ENCODE data around the gene KCTD16.

KCTD16 gene

DNA sequence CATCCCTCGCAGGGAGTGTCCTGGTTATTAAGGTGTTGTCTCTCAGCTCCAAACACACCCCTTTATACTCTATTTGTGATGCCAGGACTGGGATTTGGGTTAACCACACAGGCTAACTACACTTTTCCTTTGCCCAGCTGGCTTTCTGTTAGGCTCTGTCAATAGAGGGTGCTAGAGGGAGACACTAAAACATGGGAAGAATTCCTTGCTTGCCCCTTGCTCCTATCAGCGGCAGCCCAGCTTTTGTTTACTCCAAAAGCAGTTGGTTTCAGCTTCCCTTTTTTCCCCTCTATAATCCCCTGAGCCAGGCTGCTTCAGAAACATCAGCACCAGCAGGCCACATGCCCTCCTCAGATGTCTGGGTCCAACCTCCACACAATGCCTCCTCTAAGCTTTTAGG, 297.1 kb downstream of the KCTD16 start:
- DNase-seq, result peak in 1 of 2 donors; percentile 16

- DNase-seq, result no peak
Measured at GRCh38 chr5:144468571-144468970, 297.9 kb downstream of the KCTD16 start.

GRCh38 chr5:144469106-144469505, 298.4 kb downstream of the KCTD16 start:
- DNase-seq, result no peak

GRCh38 chr5:144472221-144472620, 301.5 kb downstream of the KCTD16 start:
- peak; percentile 41 for DNase-seq

DNA sequence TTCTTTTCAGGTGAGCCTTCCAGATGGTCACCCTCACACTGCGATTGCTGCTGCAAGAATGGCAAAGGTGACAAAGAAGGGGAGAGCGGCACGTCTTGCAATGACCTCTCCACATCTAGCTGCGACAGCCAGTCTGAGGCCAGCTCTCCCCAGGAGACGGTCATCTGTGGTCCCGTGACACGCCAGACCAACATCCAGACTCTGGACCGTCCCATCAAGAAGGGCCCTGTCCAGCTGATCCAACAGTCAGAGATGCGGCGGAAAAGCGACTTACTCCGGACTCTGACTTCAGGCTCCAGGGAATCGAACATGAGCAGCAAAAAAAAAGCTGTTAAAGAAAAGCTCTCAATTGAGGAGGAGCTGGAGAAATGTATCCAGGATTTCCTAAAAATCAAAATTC, 303.0 kb downstream of the KCTD16 start:
- DNase-seq, result no peak

DNA sequence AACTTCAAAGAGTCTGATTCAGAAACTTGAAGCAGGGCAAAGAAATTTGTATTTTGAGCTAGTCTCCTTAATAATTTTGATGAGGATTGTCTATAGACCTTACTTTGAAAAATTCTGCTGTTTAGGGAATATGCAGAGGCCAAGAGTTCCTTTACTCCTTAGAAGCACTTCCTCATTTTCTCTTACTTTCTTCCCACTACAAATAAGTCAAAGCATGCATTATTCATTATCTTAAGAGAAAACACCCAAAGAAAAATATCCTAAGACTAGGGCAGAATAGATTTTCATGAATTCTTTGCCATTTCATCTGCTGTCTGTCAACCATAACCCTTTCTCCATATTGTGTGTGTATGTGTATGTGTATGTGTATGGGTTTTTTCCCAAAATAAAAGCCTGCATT, 307.9 kb downstream of the KCTD16 start:
- no peak for DNase-seq

DNA sequence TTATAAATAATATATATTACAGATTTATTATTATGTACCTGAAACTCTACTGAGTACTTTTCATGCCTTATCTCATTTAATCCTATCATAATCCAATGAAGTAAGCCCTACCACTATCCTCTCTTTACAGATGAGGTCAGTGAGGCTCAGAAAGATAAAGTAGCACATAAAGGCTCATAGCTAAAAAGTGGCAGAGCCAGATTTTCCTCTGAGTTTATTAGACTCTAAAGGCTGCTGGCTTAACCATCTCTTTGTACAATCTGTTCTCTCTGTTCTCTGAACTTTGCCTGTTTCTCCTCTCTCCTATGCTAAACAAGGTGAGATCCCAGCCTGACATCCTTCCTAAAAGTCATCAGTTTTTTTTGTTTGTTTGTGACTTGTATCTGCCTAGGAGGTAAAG, 311.2 kb downstream of the KCTD16 start:
- DNase-seq, result no peak

DNA sequence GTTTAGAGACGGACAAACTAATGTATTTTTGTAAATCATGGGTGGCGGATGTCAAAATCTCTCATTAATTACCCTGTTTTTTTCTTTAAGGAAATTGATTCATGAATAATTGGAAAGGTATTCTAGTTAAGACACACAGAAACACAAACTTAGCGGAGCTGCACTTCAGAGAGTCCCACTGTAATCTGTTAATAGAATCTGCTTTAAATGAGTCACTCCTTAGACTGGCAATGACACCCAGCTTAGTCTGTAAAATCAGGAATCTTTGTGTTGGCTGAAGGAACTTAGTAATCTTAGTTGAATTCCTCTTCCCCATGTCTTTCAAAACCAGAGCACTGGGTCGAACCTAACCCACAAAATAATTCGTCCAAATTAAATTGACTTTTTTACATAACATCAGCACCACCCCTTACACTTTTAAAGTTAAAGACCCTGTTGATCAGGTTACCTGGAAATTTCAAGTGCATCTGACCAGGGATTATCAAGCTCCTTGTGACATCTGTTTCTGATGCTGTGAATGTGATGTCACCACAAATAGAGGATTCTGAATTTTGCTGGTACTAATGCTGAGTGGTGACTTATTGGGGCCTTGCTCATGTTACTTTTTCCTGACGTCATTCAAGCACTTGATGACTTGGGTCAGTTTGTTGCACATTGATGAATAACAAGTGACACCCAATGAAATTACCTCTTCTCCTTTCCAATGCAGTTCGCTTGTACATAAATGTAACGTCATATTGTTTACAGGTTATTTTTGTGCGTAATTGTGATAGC, 313.6 kb downstream of the KCTD16 start:
- DNase-seq, result no peak

GRCh38 chr5:144485540-144485939, 314.9 kb downstream of the KCTD16 start:
- DNase-seq, result no peak

- DNase-seq, result no peak
Measured at GRCh38 chr5:144487207-144487606, 316.5 kb downstream of the KCTD16 start.

DNA sequence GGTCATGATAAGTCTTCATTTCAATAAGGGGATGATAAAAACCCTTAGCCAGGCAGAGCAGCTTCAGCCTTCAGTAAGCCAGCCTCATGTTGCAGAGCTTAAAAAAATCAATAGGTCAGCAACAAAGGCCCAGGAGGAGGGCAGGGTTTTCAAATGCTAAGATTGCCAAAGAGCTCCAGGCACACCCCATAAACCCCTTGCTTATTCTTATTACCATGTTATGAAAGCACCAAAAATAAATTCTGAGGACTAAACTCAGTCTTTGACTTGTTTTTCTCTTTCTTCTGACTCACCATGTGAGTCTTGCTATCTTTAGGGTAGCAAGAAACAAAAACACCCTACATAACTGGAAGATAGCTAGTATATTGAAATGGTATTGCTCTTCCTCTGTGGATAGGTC, 317.1 kb downstream of the KCTD16 start:
- no peak for DNase-seq

DNA sequence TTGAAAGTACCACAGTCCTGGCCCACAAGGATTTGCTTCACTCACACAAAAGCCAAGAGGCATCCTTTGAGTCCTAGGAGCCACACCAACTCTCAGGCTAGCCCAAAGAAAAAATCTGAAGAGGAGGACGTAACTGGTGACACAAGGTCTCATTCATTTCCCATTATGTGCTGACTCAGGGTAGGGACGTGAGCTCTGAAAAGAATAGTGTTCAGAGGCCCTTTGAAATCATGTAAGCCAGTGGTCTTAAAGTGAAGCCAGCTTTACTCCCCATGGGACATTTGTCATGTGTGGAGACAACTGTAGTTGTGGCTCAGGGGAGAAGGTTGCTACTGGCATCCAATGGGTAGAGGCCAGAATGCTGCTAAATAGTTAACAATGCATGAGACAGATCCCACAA, 332.4 kb downstream of the KCTD16 start:
- no peak for DNase-seq

DNA sequence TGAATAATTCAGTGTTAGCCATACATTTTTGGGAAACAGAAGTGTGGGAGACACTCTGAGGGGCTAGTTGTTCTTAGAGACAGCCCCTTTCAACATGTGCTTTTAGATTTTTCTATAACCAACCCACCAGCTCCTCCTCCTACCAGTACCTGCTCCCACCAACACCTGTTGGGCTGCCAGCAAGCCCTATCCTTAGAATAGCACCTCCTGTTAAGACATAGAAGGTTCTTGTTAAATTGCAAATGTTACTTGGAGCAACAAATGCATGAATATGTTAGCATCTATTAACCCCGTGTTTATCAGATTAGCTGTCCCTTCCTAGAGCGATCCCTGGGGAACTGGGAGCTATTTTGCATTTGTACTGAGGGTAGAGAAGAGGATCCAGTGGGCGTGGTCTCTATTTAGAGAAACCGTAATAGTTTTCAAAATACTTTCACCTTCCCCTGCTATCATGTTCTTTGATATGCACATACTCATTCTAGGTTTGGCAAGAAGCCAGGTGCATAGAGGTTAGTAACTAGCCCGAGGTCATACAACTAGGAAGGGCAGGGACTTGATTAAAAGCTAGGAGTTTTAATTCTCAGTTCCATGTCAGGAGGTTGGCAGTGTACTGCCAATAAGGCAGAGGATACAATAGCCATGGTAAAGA, 334.4 kb downstream of the KCTD16 start:
- DNase-seq, result no peak

- no peak for DNase-seq
Measured at GRCh38 chr5:144510845-144511579, 340.3 kb downstream of the KCTD16 start.

DNA sequence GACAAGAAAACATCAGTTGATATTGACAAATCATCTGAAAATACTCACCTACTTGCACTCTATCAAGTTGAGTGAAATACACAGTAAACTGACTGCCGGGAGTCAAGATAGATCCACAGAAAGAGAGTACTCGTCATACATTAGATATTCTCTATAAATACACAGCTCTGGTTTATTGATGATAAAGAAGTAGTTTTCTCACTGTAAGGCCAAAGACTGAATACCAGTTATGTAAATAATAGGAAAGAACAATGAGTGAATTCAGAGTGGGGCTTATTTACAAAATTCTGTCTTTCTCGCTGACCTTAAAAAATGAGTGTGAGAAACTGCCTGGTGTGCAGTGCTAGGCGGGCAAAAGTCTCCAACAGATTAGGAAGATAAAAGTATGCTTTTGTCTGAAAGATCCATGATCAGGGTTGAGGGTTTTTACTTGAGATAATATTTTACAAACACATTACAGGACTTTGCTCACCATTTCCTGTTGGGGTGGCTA, 341.0 kb downstream of the KCTD16 start:
- no peak for DNase-seq

DNA sequence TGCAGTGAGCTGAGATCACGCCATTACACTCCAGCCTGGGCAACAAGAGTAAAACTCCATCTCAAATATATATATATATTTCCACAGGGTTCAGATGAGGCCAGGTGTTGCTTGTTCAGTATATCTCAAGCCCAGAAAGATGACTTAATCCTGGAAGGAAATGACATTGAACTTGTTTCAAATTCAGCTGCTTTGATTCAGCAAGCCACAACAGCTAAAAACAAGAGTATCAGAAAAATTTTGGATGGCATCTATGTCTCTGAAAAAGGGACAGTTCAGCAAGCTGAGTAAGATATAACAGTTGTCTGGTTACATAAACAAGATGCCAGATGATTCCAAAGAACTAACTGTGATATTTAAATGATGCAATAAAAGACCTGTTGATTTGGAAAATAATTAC, 352.0 kb downstream of the KCTD16 start:
- no peak for DNase-seq

- no peak for DNase-seq
Measured at GRCh38 chr5:144525000-144525399, 354.3 kb downstream of the KCTD16 start.

DNA sequence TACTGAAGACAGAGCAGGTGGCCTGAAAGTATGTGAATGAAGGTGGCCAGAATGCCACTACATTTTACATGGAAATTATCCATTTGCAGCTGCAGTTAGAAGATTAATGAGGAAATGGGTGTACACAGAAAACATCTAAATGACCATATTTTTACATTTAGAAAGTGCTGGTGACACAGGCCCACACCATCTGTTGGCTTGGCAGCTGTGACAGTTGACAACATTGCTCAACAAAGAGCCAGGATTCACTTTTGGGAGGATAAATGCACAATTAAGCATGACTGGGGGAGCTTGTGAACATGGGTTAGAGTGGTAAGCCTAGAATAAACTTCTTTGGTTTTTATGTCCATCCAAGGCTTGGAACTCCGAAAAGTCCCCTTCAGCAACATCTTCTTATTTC, 360.5 kb downstream of the KCTD16 start:
- DNase-seq, result no peak

Data from inflammatory macrophage treated with lipopolysaccharide for 1 hour (primary cell).